HG03469 (cell line): ENCODE measurements around the gene ZNF536.
"Not testable (repeated sequence)": the region's sequence is repeated elsewhere in the genome, so short reads cannot be mapped to it uniquely, and the experiment has no call there.

Source experiments
- ATAC-seq: cut with Tn5 transposase; IDR thresholded peaks from one replicate; pipeline ENCODE4 v1.9.1; 2021; ENCODE audit warnings: mild to moderate bottlenecking, moderate library complexity, moderate number of reproducible peaks; ENCODE audit not compliant: unreplicated experiment

Gene ZNF536

DNA sequence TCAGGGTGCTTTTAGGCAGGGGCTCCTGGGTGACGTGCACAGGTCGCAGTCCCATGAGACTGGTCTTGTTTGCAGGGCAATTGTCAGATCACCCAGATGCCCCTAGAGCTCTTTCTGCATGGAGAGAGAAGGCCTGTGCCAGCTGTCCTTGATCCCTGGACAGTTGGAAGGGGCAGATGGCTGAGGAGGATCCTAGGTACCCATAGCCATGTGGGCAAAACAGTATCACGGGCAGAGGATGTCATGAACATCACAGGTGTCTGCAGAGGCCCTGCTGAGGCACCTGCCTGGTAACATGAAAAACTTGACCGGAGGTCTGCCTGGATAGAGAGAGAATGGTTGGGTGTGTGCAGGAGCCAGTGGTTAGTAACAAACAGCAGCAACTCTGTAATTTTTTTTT is 99.3 kb downstream of the ZNF536 start:
- ATAC-seq: no peak

DNA sequence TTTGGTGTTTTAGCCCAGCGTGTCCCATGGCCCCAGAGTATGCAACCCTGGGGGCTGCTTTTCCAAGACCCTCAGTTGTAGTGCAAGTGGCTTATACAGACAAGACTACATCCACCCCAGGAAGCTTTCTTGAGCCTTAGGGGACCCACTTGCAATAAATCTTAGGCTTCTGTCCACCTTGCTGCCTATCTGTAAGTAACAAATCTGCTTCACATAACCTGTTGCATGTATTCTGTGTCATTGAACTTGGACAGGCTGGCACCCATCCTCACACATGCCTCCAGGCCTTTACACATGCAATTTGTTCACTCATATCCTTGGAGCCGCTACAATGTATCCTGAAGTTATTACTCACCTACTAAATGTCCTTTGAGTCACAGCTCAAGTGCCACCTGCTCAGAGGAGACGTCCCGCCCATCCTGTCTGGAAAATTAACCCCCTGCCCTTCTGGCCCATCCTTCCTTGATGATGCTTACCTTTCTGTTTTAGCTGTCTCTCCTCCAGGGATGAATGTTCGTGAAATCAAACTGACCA is 101.2 kb downstream of the ZNF536 start:
- no peak for ATAC-seq

DNA sequence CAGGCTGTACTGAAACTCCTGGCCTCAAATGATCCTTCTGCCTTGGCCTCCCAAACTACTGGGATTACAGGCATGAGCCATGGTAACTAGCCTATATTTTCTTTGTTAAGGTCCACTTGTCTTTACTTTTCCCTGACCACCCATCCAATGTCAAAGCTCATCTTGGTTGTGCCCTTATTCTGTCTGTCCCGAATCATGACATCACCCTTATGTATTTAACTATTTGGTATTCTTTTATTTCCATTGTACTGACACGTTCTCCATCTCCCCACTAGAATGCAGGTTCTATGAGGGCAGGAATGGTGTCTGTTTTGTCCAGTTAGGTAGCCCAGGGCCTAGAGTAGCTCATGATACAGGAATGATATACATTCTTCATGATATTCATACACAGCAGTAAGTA is 104.8 kb downstream of the ZNF536 start:
- no peak for ATAC-seq

DNA sequence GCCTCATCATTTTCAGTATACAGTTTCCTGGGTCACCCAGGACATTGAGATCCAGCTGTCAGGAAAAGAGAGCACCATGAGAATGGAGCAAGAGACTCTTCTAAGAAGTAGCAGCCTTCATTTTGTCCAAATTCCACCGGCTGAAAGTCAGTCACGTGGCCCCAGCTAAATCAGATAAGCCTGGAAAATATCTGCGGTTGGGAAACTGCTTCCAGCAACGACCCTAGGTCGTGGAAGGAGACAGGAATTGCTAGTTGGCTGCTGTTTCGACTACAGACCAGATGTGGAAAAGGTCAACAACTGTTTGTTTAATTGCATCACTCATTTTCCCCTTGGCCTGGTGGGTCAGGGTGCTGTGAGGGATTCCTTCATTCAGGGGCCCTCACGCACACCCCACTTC is 107.0 kb downstream of the ZNF536 start:
- no peak for ATAC-seq

DNA sequence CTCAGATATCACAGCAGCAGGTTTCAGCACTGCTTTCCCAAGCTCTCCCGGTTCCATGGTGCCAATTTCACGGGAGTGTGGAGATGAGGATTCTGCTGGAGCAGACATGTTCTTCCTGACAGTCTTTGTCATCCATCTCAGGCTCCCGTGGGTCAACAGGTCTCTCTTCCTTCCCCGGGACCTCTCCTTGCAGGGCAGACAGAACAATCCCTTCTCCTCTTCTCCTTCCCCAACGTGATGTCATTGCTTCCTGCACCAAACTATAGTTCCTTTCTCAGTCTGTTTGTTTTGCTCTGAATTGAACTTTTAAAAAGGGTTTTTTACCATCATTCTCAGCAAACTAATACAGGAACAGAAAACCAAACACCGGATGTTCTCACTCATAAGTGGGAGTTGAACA is 107.9 kb downstream of the ZNF536 start:
- no peak for ATAC-seq

DNA sequence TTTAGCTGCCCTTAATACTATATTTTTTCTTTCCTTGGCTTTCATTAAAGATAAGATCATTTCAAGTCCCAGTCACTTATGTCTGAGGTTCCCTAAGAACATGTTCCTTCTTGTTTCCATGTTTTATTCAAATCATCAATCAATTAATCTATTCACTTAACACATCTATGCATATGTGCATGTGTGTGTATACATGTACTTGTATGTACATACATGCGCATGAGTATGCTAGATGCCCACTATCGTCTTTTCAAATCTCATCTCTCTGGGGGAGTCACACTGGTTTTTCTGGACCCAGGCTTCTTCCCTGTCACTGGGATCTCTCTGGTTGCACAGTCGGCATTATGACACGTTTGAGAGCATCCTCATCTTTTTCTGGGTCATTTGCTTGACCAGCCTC is 108.9 kb downstream of the ZNF536 start:
- no peak for ATAC-seq

DNA sequence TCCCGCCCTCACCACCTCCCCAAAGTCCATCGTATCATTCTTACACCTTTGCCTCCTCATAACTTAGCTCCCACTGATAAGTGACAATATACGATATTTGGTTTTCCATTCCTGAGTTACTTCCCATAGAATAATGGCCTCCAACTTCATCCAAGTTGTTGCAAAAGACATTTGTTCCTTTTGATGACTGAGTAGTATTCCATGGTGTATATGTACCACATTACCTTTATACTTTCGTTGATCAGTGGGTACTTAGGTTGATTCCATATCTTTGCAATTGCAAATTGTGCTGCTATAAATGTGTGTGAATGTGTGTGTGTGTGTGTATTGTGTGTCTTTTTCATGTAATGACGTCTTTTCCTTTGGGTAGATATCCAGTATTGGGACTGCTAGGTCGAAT is 109.6 kb downstream of the ZNF536 start:
- ATAC-seq: no peak

DNA sequence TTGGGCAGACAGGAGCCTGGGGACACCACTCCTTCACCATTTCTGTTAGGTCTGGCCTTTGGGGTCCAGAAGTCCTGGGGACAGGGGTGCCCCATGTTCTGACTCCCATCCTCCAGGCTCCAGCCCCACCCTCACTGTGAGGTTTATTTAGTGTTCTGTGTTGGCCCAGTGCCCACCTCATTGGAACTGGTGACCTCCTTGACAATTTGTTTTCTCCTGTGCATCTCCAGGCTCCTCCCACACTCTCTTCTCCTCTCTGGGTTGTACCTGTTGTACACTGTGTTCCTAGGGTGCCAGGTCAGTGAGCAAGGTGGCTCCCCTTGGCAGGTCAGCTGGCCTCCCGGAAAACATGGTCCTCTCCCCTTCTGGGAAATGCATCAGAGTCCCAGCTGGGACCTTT is 110.8 kb downstream of the ZNF536 start:
- no peak for ATAC-seq

DNA sequence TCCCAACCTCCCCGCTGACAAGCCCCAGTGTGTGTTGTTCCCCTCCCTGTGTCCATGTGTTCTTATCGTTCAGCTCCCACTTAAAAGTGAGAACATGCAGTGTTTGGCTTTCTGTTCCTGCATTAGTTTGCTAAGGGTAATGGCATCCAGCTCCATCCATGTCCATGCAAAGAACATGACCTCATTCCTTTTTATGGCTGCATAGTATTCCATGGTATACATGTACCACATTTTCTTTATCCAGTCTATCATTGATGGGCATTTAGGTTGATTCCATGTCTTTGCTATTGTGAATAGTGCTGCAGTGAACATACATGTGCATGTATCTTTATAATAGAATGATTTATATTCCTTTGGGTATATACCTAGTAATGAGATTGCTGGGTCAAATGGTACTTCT is 114.1 kb downstream of the ZNF536 start:
- not testable (repeated sequence) for ATAC-seq

DNA sequence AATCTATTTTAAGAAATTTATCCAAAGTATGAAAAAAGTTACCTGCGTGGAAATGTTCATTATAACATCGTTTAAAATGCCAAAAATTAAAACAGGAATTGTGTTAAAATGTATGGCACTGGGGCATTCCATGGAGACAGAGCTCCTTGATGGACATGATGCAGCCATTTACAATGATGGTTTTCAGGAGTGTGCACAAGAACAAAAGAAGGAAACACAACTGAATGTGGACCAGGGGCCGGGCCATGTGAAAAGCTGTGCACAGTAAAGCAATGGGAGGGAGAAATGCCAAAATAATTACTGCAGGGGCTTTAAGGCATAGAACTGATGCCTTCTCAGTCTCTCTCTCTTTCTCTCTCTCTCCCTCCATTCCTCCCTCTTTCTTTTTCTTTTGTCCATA is 115.0 kb downstream of the ZNF536 start:
- no peak for ATAC-seq

DNA sequence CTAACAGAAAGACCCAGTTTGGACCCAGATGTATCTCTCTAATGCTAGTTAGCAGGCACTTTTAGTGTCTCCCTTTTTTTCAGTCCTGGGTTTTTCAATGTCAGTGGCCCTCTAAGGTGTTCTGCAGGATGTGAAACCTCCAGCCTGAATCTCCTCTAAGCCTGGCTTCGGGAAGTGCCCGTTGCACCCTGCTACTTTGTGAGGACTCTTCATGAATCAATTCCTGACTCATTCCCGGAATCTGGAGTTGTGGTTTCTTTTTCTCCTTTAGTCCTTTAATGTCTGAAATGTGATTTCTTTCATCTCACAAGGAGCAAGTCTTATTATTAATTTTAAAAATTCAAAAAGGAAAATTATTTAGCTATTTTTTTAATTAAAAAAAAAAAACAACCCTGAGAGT is 116.0 kb downstream of the ZNF536 start:
- no peak for ATAC-seq

DNA sequence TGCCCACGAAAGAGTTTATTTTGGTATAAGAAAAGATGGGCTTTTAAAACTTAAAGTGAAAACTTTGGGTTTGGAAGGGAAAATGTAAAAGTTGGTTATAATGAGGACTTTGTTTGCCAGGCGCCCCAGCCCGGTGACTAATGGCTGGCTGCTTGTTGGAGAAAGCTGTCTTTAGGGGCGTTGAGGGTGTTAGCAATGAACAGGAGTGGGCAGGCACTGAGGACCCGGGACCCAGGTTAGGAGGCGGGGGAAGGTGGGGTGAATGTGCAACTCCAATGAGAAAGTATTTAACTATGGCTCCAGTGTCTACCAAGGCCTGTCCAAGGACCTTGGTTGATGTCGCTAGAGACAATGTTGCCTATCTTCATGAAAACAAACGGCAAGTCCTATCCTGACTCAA is 118.6 kb downstream of the ZNF536 start:
- ATAC-seq: no peak

DNA sequence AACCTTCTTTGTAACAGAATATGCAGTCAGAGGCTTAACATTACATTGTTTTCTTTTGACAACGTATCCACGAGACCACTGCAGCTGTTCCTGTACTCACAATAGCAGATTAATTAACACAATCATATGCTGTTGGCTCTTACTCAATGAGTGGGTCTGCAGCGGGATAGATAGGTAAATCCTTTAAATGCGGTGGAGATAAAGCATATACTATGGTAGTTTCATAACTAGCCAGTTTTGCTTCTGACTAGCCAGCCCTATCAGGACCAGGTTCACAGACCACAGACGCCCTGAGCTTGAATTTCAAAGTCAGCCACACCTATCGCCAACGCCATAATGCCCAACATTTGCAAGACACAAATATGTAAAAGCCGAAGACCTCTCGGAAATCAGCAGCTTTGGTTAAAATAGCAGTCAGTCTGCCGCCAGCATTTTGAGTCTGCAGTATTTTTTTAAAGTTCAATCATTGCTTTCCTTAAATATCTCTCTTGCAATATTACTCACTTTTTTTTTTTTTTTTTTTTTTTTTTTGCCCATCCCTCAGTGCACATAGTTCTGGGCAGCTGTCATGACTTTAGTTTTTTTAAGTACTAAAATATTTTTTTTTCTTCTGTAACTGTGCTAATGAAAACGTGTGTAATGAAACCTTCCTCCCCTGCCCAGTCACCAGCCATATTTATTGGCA is 120.5 kb downstream of the ZNF536 start:
- no peak for ATAC-seq

DNA sequence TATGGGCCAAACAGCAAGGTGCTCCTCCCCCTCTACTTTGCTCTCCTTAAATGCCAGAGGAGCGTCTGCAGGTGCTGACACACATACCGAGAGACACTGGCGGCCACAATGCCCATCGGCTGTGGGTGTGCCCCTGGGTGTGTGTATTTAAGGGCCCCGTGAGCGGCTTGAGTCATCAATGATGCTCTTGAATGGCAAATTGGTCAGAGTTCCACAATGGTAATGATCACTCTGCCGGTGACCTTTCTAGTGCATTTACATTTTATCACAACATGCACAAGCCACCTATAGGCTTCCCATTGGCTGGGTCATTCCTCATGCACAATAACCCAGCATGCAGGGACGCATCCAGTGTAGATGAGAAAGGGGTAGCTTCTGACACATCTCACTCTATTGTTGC is 124.8 kb downstream of the ZNF536 start:
- no peak for ATAC-seq

DNA sequence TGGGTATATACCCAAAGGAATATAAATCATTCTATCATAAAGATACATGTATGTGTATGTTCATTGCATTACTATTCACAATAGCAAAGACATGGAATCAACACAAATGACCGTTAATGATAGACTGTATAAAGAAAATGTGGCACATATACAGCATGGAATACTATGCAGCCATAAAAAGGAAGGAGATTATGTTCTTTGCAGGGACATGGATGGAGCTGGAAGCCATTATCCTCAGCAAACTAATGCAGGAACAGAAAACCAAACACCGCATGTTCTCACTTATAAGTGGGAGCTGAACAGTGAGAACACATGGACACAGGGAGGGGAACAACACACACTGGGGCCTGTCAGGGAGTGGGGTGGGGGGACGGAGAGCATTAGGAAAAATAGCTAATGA is 125.9 kb downstream of the ZNF536 start:
- not testable (repeated sequence) for ATAC-seq

DNA sequence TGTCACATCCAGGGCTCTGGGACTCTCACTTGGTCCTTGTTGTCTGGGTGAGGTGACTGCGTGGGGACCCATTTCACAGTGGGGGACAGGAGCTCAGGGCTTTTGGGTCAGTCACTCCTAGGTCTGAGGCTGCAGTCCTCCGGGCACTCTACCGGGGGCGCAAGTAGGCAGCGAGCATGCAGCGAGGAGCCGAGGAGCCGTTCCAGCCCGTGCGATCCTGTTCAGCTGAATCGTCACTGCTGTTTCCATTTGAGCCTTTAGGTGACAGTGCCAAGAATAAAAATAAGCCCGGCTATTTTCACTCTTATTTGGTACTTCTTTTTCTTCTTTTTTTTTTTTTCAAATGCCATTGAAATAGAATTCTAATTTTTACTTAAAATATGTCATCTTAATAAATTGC is 126.5 kb downstream of the ZNF536 start:
- no peak for ATAC-seq

DNA sequence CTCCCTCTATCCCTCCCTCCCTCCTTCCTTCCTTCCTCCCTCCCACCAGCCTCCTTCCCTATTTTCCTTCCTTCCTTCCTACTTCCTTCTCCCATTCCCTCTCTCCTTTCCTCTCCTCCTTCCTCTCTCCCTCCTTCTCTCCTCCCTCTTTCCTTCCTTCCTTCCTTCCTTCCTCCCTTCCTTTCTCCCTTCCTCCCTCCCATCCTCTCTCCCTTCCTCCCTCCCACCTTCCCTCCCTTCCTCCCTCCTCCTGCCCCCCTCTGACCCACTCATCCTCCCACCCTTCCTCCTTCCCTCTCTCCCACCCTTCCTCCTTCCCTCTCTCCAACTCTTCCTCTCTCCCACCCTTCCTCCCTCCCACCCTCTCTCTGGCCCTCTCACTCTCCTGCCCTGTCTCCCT is 132.1 kb downstream of the ZNF536 start:
- no peak for ATAC-seq

DNA sequence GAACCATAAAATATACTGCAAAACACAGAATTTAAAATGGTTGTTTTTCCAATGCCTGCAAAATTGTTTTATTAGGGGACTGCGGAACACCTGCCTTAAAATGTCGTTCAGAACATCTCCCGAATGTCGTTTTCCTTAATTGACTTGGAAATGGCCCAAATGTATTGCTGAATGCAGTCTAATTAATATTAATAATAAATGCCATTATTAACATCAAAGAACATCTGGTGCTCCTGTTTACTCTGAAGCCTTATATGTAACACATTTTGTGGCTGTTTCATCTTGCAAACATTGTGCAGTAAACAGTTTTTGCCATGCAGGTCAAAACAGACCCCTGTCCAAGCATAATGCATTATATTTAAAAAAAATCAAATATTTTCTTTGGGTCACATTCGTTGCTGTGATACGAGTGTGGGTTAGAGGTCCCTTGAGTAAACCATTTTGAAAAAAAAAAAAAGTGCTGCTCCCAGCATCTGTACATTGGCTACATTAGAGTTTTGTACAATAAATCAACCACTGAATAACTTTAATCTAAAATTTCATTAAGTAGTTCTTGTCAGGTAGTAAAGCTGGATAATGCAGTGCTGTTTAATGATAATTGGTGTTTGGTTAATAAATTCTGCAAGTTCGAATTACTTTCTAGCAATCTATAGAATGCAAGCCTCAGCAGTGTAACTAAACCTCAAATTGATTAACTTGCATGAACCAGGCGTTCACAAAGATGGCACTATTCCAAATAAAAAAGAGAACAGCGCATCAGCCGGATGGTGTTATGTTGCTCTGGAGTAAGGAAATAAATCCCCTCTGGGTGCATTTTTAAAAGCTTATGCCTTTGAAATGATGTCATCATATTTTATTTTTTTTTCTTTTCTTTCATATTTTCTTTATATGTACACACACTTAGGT is 140.2 kb downstream of the ZNF536 start:
- ATAC-seq: no peak

DNA sequence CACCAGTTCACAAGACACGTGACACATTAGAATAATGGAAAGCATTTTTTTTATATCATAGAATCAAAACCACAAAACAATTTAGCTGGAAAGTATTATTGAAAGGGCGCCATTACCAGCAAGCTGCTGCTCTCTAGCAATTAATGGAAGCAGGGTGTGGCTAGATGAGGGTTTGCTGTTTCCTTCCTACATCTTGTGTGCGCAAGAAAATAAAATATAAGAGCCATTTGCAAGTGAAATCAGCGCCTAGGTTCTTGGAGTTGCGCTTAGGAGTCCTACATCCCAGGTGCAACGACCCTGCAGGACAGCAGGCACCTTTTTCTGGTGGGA is 140.9 kb downstream of the ZNF536 start:
- ATAC-seq: no peak

DNA sequence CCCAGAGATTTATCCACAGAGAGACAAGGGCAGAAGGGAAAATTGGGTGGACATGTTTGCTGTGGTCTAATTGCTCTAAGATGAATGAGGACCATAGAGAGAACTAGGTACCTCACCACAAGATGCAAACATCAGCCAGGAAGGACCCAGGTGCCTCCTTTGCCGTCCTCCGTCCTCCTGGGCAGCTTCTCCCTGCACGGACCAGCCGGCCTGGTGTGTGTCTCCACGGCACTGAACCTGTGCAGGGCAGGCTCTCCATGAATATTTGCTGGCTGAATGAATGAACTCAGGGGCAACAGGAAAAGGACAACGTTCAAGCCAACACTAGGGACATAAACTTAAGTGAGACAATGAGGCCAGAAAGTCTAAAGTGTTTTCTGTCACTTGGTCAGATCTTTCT is 143.9 kb downstream of the ZNF536 start:
- no peak for ATAC-seq

DNA sequence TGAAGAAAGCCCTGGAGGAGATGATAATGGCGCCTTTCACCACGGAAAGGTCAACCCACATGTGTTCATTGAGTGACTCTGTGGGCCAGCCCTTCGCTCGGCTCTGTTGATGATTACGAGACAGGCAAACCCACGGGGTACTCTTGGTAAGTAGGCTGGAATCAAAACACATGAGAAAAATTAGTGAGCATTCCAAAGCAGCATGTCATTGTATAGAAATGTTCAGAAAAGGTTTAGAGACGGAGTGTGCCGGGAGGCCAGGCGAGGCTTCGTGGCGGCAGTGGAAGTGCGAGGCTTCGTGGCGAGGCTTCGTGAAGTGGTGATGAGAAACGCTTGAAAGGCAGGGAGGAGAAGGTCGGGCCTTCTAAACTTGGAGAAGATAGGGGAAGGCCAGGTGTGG is 144.3 kb downstream of the ZNF536 start:
- ATAC-seq: no peak

DNA sequence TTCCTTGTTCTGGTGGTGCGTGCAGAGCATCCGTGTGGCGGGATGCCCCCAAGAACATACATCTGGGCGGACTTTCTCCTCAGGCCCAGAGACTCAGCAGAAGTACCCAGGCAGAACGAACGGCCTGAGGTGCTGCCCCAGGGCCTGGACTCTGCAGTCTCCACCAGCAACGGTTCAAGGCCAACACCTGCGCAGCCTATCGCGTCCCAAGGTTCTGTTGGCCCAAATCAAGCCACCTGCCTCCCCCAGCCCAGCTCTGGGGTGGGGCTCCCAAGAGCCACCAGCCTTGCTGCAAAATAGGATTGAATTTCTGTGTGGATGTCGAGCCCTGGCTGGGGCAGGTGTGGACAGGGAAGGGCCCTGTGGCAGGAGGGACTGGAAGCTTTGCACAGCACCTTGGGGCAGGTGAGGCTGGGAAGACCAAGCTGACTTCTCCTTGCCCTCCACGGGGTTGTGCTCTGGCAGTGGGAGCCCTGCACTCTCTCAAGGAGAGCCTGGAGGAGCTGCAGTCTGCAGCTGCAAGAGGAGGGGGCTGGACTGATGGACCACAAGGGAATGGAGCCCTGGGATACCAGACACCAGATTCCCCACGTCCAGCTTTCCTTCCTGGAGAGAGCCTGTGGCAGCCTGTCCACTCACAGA is 146.9 kb downstream of the ZNF536 start:
- ATAC-seq: no peak
